ENCODE results near the gene GP5. TPM values are rescaled to one million over a fixed set of nuclear protein-coding genes. Genes with fewer than 3 reads are reported as not detected.

GP5 gene
- total and polyA plus RNA-seq, 2 of the 13 experiments (the other 11 are each of a cell fraction or from before 2014, with no cell fraction given) = not detected

DNA sequence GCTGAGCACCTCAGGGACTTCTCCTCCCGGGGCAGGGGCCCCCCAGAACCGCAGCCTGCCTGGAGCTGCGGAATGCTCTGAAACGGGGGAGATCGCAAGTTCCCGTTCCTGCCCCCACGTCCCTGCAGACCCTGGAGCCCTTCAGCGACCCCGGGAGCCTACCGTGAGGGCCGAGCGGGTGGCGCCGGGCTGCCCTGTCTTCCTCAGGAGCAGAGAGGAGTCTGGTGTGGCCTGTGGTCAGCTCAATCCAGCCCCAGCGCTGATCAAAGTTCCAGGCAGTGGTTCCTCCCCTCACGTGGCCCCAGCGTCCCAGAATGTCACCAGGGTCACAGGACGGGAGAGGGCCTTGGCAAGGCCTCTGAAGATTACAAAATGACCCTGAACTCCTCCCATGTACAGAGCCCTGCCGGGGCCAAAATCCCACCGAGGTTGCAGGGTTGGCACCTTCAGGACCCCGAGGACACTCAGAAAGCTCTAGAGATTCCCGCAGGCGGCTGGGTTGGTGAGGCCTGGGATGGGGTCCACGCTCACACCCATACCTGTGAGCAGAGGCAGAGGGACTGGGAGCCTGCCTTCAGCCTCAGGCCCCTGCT is 47.9 kb downstream of the GP5 start, which contains the start of gene CPN2 (continued):
- TF ChIP-seq, protein P1, sequence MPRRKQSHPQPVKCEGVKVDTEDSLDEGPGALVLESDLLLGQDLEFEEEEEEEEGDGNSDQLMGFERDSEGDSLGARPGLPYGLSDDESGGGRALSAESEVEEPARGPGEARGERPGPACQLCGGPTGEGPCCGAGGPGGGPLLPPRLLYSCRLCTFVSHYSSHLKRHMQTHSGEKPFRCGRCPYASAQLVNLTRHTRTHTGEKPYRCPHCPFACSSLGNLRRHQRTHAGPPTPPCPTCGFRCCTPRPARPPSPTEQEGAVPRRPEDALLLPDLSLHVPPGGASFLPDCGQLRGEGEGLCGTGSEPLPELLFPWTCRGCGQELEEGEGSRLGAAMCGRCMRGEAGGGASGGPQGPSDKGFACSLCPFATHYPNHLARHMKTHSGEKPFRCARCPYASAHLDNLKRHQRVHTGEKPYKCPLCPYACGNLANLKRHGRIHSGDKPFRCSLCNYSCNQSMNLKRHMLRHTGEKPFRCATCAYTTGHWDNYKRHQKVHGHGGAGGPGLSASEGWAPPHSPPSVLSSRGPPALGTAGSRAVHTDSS (CRISPR knock-in tag; conservative IDR thresholded peaks at IDR 0.05) = no peak
- 0 out of 2 replicates have a peak, but pooled peaks have one; percentile 45 for TF ChIP-seq ZMYM3 (CRISPR knock-in tag; IDR thresholded peaks at IDR 0.05)
- TF ChIP-seq ZFP37 (CRISPR knock-in tag; IDR thresholded peaks at IDR 0.05; ENCODE audit: borderline replicate concordance) = no peak
- TF ChIP-seq, protein P2, sequence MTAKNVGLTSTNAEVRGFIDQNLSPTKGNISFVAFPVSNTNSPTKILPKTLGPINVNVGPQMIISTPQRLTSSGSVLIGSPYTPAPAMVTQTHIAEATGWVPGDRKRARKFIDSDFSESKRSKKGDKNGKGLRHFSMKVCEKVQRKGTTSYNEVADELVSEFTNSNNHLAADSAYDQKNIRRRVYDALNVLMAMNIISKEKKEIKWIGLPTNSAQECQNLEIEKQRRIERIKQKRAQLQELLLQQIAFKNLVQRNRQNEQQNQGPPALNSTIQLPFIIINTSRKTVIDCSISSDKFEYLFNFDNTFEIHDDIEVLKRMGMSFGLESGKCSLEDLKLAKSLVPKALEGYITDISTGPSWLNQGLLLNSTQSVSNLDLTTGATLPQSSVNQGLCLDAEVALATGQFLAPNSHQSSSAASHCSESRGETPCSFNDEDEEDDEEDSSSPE (CRISPR knock-in tag; IDR thresholded peaks at IDR 0.05) = peak; percentile 66; the same call in 1 of the 2 replicates
- TF ChIP-seq FOSL1 (CRISPR knock-in tag; IDR thresholded peaks at IDR 0.05; ENCODE audit: borderline replicate concordance) = no peak
- TF ChIP-seq, protein P3, sequence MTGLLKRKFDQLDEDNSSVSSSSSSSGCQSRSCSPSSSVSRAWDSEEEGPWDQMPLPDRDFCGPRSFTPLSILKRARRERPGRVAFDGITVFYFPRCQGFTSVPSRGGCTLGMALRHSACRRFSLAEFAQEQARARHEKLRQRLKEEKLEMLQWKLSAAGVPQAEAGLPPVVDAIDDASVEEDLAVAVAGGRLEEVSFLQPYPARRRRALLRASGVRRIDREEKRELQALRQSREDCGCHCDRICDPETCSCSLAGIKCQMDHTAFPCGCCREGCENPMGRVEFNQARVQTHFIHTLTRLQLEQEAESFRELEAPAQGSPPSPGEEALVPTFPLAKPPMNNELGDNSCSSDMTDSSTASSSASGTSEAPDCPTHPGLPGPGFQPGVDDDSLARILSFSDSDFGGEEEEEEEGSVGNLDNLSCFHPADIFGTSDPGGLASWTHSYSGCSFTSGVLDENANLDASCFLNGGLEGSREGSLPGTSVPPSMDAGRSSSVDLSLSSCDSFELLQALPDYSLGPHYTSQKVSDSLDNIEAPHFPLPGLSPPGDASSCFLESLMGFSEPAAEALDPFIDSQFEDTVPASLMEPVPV (CRISPR knock-in tag; IDR thresholded peaks at IDR 0.05) = no peak; the same call in 1 of the 2 replicates
- TF ChIP-seq, protein P4, sequence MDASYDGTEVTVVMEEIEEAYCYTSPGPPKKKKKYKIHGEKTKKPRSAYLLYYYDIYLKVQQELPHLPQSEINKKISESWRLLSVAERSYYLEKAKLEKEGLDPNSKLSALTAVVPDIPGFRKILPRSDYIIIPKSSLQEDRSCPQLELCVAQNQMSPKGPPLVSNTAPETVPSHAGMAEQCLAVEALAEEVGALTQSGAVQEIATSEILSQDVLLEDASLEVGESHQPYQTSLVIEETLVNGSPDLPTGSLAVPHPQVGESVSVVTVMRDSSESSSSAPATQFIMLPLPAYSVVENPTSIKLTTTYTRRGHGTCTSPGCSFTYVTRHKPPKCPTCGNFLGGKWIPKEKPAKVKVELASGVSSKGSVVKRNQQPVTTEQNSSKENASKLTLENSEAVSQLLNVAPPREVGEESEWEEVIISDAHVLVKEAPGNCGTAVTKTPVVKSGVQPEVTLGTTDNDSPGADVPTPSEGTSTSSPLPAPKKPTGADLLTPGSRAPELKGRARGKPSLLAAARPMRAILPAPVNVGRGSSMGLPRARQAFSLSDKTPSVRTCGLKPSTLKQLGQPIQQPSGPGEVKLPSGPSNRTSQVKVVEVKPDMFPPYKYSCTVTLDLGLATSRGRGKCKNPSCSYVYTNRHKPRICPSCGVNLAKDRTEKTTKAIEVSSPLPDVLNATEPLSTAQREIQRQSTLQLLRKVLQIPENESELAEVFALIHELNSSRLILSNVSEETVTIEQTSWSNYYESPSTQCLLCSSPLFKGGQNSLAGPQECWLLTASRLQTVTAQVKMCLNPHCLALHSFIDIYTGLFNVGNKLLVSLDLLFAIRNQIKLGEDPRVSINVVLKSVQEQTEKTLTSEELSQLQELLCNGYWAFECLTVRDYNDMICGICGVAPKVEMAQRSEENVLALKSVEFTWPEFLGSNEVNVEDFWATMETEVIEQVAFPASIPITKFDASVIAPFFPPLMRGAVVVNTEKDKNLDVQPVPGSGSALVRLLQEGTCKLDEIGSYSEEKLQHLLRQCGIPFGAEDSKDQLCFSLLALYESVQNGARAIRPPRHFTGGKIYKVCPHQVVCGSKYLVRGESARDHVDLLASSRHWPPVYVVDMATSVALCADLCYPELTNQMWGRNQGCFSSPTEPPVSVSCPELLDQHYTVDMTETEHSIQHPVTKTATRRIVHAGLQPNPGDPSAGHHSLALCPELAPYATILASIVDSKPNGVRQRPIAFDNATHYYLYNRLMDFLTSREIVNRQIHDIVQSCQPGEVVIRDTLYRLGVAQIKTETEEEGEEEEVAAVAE (CRISPR knock-in tag; IDR thresholded peaks at IDR 0.05; ENCODE audit: borderline replicate concordance) = peak; percentile 45; the same call in 1 of the 2 replicates
- TF ChIP-seq, protein P5, sequence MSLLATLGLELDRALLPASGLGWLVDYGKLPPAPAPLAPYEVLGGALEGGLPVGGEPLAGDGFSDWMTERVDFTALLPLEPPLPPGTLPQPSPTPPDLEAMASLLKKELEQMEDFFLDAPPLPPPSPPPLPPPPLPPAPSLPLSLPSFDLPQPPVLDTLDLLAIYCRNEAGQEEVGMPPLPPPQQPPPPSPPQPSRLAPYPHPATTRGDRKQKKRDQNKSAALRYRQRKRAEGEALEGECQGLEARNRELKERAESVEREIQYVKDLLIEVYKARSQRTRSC (CRISPR knock-in tag; IDR thresholded peaks at IDR 0.05; ENCODE audit: low read depth) = no peak
- TF ChIP-seq ZNF317 (CRISPR knock-in tag; IDR thresholded peaks at IDR 0.05) = no peak
- peak; percentile 76 for TF ChIP-seq ISL2 (CRISPR knock-in tag; IDR thresholded peaks at IDR 0.05)
- no peak for TF ChIP-seq ZNF205 (CRISPR knock-in tag; IDR thresholded peaks at IDR 0.05)
- TF ChIP-seq AHR (CRISPR knock-in tag; IDR thresholded peaks at IDR 0.05) = peak; percentile 90; the same call in 1 of the 2 replicates
- TF ChIP-seq, protein P6, sequence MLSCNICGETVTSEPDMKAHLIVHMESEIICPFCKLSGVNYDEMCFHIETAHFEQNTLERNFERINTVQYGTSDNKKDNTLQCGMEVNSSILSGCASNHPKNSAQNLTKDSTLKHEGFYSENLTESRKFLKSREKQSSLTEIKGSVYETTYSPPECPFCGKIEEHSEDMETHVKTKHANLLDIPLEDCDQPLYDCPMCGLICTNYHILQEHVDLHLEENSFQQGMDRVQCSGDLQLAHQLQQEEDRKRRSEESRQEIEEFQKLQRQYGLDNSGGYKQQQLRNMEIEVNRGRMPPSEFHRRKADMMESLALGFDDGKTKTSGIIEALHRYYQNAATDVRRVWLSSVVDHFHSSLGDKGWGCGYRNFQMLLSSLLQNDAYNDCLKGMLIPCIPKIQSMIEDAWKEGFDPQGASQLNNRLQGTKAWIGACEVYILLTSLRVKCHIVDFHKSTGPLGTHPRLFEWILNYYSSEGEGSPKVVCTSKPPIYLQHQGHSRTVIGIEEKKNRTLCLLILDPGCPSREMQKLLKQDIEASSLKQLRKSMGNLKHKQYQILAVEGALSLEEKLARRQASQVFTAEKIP (CRISPR knock-in tag; IDR thresholded peaks at IDR 0.05; ENCODE audit: borderline replicate concordance) = no peak
- no peak for TF ChIP-seq ZNF44 (CRISPR knock-in tag; IDR thresholded peaks at IDR 0.05)
- TF ChIP-seq ZSCAN30 (CRISPR knock-in tag; IDR thresholded peaks at IDR 0.05) = no peak
- TF ChIP-seq KDM3A (CRISPR knock-in tag; IDR thresholded peaks at IDR 0.05; ENCODE audit: low read depth) = peak; percentile 79; the same call in 1 of the 2 replicates
- TF ChIP-seq SMARCC2 (IDR thresholded peaks at IDR 0.05) = no peak
